ENCODE measurements around the gene COX18.

COX18 gene

DNA sequence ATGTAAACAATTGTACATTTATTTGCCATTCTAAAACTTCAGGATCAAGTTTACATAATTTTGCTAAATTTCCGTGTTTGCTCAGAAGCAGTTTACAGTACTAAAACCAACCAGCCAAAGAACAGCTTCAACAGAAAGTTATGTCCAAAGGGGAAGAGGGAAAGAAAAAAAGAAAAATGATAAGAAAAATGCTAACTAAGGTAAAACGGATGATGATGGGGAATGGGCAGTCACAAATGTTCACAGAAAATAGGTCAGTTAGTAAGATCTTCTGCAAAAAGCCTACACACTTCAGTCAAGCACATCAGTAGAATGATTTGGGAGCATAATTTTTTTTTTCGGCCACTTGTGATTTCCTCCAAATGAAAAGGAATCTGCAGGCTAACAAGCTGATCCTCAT, 6.3 kb upstream of the COX18 start:
- TF ChIP-seq CTCF (IDR thresholded peaks at IDR 0.05; ENCODE audit: control insufficient read depth, insufficient read depth, low read depth, low read length, missing control alignments), result no peak
- no peak overlapping the region for H3K4me3 ChIP-seq (ENCODE audit: control insufficient read depth, low read depth, low read length)
- no peak for DNase-seq (ENCODE audit: low read depth)

GRCh38 chr4:73070074-73070390, 516 bp upstream of the COX18 start:
- no peak for TF ChIP-seq CTCF (IDR thresholded peaks at IDR 0.05; ENCODE audit: control insufficient read depth, insufficient read depth, low read depth, low read length, missing control alignments)
- DNase-seq (ENCODE audit: low read depth), result no peak
- H3K4me3 ChIP-seq (ENCODE audit: control insufficient read depth, low read depth, low read length), result peak overlapping the region; percentile 39

DNA sequence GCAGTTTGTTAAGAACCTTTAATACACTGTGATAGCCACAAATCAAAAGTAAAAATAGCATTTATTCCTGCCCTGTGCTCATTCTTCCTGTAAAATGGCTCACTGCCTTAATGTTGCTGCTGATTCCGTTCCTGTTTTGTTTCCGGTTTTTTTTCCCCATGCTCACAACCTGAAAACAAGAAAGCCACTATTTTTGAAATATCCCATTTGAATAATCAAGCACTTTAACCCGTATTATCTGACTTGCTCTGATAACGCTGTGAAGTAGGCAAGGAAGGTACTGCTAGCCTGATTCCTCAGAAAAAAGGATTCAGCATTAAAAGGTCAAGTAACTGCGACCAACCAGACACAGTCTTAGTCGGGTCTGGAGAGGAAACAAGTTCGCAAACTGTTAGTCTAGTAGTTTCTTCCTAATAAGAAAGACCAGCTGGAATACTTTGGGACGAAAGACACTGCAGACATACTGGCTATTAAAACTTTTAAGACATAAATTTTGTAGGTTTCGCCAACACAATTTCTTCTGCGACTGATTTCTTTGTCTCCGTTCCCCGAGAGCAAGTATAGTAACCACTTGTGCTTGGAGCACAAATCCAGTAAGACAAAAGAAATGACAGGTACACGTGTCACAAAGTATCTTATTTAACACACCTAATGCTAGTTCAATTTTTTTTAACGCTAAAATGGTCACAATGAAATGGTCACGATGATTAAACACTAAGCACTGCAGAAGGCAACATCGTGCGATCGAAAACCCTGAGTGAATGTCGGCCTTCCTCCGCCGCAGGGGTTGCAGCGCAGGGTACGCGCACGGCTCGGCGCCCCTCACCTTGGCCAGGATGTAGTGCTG, 802 bp downstream of the COX18 start:
- DNase-seq (ENCODE audit: low read depth), result no peak
- peak overlapping the region; percentile 84 for H3K4me3 ChIP-seq (ENCODE audit: control insufficient read depth, low read depth, low read length)
- TF ChIP-seq CTCF (IDR thresholded peaks at IDR 0.05; ENCODE audit: control insufficient read depth, insufficient read depth, low read depth, low read length, missing control alignments), result no peak

DNA sequence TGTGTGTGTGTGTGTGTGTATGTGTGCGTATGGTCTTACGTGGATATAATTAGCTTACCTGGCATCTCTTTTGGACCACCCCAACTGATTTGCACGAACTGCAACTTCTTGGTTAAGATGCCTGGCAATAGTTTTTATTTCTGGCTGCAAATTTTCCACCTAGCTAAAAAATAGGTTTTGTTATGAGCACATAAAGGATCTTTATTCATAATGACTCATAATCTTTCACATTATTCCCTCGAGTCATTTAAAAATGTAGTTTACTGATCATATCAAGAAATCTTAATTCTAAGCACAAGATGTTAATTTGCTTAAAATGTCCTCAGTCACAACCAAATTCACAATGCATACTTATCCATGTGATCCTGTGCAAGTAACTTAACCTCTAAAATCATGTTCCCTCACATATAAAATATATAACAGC, 1.5 kb downstream of the COX18 start:
- no peak for DNase-seq (ENCODE audit: low read depth)
- no peak for TF ChIP-seq CTCF (IDR thresholded peaks at IDR 0.05; ENCODE audit: control insufficient read depth, insufficient read depth, low read depth, low read length, missing control alignments)
- H3K4me3 ChIP-seq (ENCODE audit: control insufficient read depth, low read depth, low read length), result peak overlapping the region; percentile 84

- H3K4me3 ChIP-seq (ENCODE audit: control insufficient read depth, low read depth, low read length), result no peak overlapping the region
- no peak for DNase-seq (ENCODE audit: low read depth)
- no peak for TF ChIP-seq CTCF (IDR thresholded peaks at IDR 0.05; ENCODE audit: control insufficient read depth, insufficient read depth, low read depth, low read length, missing control alignments)
Observed at GRCh38 chr4:73066928-73067327, 2.6 kb downstream of the COX18 start.

- no peak for DNase-seq (ENCODE audit: low read depth)
- TF ChIP-seq CTCF (IDR thresholded peaks at IDR 0.05; ENCODE audit: control insufficient read depth, insufficient read depth, low read depth, low read length, missing control alignments), result no peak
Observed at GRCh38 chr4:73066445-73066844, 3.1 kb downstream of the COX18 start.

More at GRCh38 chr4:73066445-73066844, 3.1 kb downstream of the COX18 start:
- H3K4me3 ChIP-seq (ENCODE audit: control insufficient read depth, low read depth, low read length), result no peak overlapping the region

Measured in AG09309 (cell line).